CD4-positive, alpha-beta T cell treated with Interleukin-15 for 1 hour (primary cell): ENCODE measurements around the gene MPV17L2.
"Not testable (repeated sequence)": the region's sequence is repeated elsewhere in the genome, so short reads cannot be mapped to it uniquely, and the experiment has no call there.

ENCODE experiments used
- DNase-seq: peaks from one replicate; pipeline ENCODE4 v3.0.0-alpha.2; 2020

The MPV17L2 gene

GRCh38 chr19:18193388-18194180, 566 bp downstream of the MPV17L2 start:
- no peak for DNase-seq

DNA sequence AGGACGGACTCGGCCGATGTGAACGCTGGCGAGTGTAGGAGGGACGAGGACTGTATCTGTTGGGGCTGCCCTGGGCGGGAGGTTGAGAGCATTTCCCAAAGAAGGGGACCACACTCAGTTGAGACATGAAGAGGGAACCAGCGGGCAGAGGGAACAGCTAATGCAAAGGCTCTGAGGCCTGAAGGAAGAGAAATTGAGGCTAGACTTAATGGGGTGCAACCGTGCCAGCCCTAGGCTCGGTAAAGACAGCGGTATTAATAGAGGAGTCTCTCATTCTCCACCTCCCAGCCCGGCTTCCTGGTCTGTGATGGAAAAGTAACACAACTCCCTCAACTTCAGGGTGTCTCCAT, 1.1 kb downstream of the MPV17L2 start:
- no peak for DNase-seq

DNA sequence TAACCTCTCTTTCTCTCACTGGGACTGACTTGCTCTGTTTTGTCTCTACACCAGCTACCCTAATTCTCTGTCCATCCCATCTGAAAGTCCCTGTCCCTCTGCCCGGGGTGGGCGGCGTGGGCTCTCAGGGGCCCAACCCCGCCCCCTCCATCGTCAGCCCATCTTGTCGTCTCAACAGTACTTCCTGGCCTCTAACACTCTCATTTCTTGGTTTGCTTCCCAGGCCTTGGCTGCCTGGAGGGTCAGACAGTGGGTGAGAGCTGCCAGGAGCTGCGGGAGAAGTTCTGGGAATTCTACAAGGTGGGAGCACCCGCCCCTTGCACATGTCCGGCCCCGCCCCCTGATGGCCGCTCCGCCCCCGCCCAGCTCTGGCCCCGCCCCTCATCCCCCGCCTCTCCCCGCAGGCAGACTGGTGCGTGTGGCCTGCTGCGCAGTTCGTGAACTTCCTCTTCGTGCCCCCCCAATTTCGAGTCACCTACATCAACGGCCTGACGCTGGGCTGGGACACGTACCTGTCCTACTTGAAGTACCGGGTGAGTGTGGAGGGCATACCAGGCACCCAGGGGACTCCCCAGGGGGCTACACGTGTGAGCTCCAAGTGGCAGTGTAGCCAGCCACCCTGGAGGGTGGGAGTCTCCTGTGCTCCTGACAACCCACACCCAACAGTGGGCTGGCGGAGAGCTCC, 1.7 kb downstream of the MPV17L2 start:
- peak; percentile 65 for DNase-seq

GRCh38 chr19:18196511-18196845, 3.5 kb downstream of the MPV17L2 start:
- no peak for DNase-seq

- no peak for DNase-seq
Measured at GRCh38 chr19:18197306-18197705, 4.3 kb downstream of the MPV17L2 start.

DNA sequence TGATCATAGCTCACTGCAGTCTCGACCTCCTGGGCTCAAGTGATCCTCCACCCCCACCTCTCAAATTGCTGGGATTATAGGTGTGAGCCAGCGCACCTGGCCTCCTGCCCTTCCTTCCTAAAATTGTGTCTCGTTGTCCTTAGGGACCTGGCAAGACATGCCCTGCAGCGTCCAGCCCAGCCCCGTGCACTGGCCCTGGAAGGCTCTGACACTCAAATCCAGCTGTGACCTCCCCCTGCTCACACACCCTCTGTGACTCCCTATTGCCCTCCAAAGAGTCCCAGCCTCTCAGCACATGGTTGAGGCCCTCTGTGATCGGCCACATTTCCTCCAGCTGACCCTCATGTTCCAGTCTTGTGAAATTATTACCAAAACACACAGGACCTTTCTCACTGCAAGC, 4.9 kb downstream of the MPV17L2 start:
- no peak for DNase-seq

DNA sequence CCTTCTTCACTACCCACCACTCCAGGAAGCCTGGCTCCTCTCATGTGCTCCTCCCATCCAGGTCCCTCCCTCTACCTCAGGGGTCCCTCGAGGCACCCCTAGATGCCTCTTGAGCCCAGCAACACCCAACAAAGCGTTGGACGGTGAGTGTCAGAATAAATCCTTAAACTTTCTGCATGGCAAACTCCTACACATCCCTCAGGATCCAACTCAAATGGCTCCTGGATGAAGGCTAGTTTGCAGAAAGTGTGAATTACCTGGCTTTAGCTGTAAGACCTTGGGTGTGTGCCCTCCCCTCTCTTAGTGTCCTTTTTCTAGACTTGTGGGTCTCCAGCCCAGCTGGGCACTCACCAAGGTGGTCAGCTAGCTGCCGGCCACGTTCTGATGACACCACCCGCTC, 5.4 kb downstream of the MPV17L2 start:
- no peak for DNase-seq

GRCh38 chr19:18202397-18202777, 9.4 kb downstream of the MPV17L2 start:
- no peak for DNase-seq

GRCh38 chr19:18202778-18203407, 9.9 kb downstream of the MPV17L2 start:
- no peak for DNase-seq

DNA sequence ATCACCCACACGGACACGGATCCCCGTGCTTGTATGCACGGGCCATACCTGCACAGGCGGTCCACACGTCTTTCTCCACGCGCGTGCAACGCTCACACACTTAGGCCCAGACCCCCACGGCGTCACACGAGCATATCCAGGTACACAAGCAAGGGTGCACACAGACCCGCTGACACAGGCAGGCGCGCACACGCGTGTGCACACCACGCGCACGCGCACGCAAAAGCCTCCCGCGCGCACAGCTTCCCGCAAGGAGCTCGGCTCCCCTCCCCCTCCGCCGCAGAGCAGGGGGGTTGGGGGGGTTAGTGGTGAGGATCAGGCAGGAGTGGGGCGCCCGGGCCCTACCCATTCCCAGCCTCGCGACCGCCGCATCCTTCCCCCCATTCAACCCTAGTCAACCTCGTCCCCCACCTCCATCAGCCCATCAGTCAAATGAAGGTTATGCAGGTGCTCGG, 10.4 kb downstream of the MPV17L2 start:
- peak; percentile 58 for DNase-seq

DNA sequence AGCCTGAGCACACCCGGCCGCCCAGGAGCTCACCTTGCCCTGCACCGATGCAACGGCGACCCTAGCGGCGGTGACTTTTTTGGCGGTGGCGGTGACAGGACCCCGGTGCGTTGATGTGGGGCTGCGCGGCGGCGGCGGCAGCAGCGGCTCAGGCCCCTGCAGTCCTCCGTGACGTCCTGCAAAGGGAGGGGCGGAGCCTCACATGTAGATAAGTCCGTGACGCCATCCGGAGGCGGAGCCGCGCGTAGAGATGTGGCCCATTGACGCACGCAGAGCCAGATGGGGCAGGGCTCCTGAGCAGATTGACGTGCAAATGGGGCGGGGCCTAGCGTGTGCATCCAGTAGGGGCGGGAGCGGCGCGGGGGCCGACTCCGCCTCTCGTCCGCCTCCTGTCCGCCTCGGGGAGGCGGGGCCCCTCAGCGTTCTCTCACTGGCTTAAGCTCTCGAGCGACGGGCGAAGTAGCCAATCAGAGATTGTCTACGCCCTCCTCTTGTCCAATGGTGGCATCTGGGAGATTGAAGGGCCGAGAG, 10.9 kb downstream of the MPV17L2 start, which contains the start of gene RAB3A:
Gene RAB3A (minus strand): TSS at position 180 of the 531 bp plus-strand sequence. CDS start 1,302 bp downstream, outside the sequence.
- DNase-seq, result peak; percentile 100

DNA sequence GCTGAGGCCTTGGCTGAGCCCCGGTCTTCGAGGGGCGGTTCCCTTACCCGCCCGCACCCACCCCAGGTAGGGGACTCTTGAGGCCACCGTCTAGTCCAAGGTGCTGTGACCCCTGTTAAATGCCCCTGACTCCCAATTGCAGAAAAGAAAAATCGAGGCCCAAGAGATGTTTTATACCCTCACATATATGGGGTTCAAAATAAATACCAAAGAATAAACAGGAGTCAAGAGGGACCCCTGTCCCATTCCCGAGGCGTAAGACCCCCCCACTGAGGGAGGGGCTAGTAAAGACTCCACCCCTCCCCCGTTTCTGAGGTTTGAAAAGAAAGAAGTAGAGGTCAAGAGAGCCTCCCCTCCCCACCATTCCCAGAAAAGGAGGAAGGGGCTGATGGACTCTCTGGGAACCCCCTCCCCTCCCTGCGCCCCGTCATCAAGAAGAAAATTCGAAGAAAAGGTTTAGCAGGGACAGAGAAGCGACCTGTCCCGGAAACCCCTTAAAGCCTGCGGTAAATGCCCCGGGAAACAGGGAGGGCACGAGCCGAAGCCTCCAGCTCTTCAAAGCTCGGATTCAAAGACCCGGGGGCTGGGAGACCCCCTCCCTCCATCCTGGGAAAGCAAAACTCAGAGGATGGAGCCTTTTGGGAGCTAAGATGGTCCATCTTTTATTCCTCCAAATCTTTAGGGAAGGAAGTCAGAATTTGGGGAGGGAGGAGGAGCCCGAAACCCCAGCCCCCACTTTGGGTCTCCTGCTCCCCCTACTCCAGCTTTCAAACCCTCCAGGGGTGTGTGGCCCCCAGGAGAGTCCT, 11.6 kb downstream of the MPV17L2 start:
- DNase-seq, result peak; percentile 66

- DNase-seq, result peak; percentile 77
Measured at GRCh38 chr19:18205200-18205892, 12.3 kb downstream of the MPV17L2 start.

GRCh38 chr19:18206018-18206417, 13.0 kb downstream of the MPV17L2 start:
- DNase-seq, result no peak

GRCh38 chr19:18208098-18208951, 15.3 kb downstream of the MPV17L2 start:
- peak; percentile 44 for DNase-seq

DNA sequence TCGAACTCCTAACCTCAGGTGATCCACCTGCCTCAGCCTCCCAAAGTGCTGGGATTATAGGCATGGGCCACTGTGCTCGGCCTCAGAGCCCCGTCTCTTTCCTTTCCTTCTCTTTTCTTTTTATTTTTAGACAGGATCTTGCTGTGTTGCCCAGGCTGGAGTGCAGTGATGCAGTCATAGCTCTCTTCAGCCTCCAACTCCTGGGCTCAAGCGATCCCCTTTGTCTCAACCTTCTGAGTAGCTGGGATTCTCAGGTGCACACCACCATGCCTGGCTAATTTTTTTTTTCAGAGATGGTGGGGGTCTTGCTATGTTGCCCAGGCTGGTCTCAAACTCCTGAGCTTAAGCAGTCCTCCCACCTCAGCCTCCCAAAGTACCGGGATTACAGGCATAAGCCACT, 16.9 kb downstream of the MPV17L2 start:
- not testable (repeated sequence) for DNase-seq

- DNase-seq, result no peak
Measured at GRCh38 chr19:18211683-18212082, 18.7 kb downstream of the MPV17L2 start.

DNA sequence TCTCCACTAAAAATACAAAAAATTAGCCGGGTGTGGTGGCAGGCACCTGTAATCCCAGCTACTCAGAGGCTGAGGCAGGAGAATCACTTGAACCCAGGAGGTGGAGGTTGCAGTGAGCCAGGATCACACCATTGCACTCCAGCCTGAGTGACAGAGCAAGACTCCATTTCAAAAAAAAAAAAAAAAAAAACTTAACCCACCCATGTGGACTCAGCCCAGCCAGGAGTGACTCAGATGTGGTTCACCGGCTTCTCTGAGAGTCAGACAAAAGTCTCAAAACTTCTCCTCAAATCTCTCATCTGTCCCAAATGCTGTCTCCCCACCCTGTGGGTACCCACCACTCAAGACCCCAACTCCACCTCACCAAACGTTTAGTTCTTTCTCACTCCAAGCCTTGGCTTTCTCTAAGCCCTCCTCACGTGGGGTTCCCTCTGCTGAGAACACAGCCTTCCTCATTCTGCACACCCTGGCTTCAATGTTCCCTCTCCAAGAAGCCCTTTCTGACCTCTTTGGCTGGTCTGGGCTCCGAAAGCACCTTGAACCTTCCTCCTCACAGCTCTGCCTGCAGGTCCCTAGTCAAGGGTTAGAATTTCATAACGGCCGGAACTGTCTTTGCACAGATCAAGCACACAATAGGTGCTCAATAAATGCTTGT, 21.9 kb downstream of the MPV17L2 start:
- DNase-seq, result no peak

DNA sequence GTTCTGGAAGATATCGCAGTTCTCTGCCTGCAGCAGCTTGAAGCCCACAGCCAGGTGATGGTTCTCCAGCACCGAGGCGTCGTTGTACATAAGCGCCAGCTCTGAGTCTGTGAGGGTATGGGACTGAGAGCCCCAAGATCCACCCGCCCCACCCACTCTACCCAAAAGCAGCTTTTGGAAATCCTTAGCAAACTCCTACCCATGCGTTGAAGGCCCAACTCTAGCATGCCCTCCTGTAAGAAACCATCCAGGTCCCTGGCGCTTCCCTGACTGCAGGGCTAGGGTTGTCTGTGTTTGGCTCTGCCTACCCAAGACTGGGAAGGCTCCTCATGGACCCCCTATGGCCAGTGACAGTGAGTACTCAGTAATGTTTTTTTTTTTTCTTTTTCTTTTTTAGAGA, 23.8 kb downstream of the MPV17L2 start:
- no peak for DNase-seq

DNA sequence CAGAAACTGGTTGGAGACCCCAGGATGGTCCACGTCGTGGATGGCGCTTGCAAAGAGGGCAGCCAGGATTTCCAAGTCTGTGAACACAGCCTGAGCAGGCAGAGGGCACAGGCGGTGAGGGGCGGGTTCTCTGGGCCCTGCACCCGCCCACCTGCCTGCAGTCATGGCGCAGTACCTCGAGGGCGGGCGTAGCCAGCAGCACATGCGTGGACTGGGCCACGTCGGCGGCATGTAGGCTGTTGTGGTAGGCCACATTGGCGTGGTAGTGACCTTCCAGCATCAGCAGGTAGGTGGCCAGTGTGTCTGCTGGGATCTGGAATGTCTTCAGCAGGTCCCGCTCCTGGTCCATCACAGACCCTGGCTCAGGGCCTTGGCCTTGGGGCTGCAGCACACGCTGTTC, 25.1 kb downstream of the MPV17L2 start:
- no peak for DNase-seq

GRCh38 chr19:18218600-18218999, 25.6 kb downstream of the MPV17L2 start:
- DNase-seq, result no peak
